ENCODE data around the gene GRIFIN. TPM values are rescaled to one million over a fixed set of nuclear protein-coding genes. Genes with fewer than 3 reads are reported as not detected.

GRIFIN gene
- not detected in 2 replicates for total RNA-seq

DNA sequence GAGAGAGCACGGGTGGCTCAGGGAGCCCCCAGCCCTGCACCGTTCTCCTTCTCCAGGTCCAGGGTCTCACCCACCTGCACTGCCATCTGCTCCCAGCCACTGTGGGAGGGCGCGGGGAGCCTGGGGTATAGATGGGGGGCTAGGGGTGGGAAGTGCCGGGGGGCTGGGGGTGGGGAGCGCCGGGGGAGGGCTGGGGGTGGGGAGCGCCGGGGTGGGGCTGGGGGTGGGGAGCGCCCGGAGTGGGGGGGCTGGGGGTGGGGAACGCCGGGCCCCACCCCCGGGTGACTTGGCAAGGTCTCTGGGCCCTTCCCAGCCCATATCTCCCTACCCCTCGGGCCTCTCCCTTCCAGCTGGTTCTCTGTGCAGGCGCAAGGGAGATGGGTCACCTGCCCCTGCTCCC lies at the start of gene GRIFIN:
GRIFIN (minus strand) TSS at position 101 of the 400 bp plus-strand sequence; CDS start at position 86, 15 bp downstream.
- no peak for DNase-seq (ENCODE audit: low read depth in 2 of 2)

DNA sequence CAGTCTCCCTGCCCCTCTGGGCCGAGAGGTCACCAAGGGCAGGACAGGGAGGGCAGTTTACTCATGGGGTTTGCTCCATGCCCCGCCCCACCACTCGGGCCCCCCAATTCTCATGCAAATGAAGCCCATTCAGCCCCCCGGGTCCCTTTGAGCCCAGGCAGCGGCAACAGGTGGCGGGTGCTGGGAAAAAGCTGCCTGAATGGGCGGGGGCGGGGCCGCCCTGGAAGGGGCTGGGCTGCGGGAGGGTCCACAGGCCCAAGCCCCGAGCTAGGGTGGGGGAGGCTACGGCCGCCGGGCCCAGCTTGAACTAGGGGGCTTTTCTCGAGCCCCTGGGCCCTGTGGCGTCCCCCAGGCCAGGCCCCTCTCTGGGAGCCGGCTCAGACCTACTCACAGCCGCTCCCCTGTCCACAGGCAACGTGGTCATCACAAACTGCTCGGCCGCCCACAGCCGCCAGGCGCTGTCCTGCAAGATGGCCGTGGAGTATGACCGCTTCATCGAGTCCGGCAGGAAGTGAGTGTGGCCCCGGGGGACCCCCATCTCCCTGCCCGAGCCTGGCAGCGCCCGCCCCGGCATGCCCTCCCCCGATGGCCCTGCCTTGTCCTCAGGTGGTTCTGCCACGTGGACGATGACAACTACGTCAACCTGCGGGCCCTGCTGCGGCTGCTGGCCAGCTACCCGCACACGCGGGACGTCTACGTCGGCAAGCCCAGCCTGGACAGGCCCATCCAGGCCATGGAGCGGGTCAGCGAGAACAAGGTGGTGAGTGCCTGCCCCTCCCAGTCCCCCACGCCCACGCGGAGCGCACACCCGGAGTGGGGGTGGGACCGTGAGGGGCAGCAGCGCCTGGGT lies 48.8 kb upstream of the GRIFIN start:
- no peak for DNase-seq (ENCODE audit: low read depth in 2 of 2)

GRCh38 chr7:2523941-2524807 lies 48.0 kb upstream of the GRIFIN start:
- DNase-seq (ENCODE audit: low read depth in 2 of 2), result peak; percentile 87 to 95

GRCh38 chr7:2523461-2523936 lies 47.3 kb upstream of the GRIFIN start:
- no peak for DNase-seq (ENCODE audit: low read depth in 2 of 2)

DNA sequence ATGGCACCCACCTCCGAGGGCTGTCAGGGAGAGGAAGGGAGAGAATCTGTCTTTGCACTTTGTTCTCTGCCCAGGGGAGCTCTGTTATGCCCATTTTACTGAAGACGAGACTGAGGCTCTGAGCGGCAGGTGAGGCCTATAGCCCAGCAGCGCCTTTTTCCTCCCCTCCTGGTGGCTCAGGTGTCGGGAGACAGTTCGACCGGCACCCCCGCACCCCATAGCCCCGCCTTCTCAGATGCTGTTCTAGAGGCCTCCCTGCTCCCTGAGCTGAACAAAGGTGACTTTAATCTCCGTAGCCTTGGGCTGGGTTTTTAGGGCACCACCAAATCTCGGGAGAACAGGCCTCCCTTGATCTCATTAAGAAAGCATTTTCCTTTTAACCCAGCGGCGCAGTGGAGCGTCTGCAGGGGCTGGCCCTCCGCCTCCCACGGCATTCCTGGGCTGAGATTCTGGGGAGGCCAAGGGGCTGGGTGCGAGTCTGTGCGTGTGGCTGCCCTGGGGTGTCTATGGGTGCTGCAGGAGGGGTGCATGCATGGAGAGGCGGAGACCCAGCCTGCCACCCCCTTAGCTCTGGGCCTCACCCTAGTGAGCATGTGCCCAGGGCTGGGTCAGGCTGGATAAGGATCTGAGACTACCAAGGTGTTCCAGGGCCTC lies 46.7 kb upstream of the GRIFIN start:
- DNase-seq (ENCODE audit: low read depth in 2 of 2), result peak in 1 of 2 donors; percentile 41

GRCh38 chr7:2521952-2522591 lies 45.9 kb upstream of the GRIFIN start:
- DNase-seq (ENCODE audit: low read depth in 2 of 2), result peak; percentile 40 to 60

DNA sequence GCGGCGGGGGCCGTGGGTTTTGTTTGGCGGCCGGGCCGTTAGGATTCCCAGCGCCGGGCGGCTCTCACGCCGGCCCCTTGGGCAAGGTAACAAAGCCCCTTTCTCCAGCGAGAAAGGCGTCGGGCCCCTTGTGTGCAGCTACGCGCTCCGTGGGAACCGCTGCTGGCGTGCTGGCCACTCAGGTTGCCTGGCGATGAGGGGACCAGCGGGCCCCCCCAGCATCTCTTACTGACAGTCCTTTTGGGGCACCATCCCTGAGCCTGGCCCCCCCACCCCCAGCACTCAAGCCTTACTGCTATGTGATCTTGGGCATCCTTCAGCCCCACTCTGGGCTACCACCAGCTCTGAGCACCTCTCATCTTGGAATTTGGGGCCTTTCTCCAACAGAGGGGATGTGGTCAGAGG lies 45.1 kb upstream of the GRIFIN start:
- no peak for DNase-seq (ENCODE audit: low read depth in 2 of 2)

DNA sequence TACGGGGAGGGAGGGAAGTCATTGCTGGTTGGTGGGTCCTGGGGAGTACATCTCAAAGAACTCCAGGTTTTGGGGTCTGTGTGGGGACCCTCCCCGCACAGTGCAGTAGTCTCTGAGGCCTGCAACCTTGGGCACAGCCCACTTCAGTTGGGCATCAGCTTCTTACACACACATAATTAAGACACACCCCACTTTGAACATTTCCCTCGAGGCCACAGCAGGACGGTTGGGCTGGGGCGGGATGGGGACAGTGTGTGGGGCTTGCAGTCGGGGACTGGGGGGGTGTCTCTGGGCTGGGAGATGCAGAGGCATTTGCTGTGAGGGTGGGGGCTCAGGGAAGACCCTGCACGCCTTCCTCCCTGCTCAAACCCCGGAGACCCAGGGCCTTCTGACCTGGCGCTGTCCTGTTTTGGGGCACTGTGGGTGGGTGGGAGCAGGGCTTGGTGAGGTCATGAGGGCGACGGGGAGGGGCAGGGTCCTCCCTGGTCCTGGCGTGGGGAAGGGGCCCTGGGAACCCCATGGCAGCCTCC lies 44.6 kb upstream of the GRIFIN start:
- no peak for DNase-seq (ENCODE audit: low read depth in 2 of 2)

- DNase-seq (ENCODE audit: low read depth in 2 of 2), result peak in 1 of 2 donors; percentile 40
Observed at GRCh38 chr7:2520131-2520760, 44.0 kb upstream of the GRIFIN start.

DNA sequence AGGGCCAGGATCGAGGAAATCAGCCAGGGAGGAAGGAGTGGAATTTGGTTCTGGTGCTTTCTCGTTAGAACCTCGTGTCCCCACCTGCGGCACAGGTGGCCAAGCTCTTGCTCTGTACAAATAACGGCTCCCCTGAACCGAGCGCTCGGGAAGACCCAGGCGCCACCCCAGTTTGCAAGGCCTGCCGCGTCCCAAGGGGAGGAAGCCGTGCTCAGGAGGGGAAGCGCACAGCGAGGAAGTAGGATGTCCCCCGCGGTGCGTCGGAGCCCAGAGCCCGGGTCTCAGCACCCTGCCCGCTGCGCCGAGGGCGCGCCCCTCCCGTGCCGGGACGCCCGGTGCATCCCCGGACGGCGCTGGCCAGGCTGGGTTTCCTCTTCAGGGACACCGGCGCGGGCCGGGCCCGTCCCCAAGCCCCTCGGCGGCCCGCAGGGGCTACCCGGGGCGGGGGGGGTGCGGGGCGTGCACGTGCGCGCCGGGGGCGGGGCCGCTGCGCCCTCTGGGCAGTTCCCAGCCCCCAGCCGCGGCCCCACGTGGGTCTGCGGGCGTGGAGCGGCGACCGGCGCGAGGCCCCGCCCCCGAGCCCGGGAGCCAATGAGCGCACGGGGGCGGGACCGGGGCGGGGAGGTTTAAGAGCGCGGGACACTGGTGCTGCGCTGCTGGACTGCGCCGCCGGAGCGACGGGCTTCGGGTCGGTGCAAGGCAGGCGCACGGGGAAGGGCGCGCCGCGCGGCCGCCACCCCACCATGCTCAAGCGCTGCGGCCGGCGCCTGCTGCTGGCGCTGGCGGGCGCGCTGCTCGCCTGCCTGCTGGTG lies 43.1 kb upstream of the GRIFIN start, which contains the start of gene LFNG:
LFNG (plus strand) TSS at position 656 of the 812 bp plus-strand sequence; CDS start at position 744, 88 bp downstream.
- DNase-seq (ENCODE audit: low read depth in 2 of 2), result peak; percentile 88 to 95

DNA sequence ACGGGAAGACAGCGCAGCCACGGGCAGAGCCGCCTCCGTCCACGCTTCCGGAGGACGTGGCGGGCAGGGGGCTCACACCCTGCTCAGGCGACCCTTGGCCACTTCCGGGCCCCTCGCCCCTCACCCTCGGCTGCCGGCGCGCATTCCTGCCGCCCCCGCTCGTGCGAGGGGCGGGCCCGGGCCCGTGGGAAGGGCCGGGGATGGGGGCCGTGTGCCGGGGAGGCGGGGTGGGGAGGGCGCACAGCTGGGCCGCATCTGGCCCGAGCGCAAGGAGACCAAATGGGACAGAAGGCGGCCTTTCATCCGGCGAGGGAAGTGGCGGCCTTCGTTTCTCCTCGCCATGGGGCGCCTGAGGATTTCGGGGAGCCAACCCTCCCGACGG lies 42.5 kb upstream of the GRIFIN start:
- DNase-seq (ENCODE audit: low read depth in 2 of 2), result no peak

- no peak for DNase-seq (ENCODE audit: low read depth in 2 of 2)
Observed at GRCh38 chr7:2517678-2518507, 41.7 kb upstream of the GRIFIN start.

- DNase-seq (ENCODE audit: low read depth in 2 of 2), result no peak
Observed at GRCh38 chr7:2517026-2517425, 40.8 kb upstream of the GRIFIN start.

DNA sequence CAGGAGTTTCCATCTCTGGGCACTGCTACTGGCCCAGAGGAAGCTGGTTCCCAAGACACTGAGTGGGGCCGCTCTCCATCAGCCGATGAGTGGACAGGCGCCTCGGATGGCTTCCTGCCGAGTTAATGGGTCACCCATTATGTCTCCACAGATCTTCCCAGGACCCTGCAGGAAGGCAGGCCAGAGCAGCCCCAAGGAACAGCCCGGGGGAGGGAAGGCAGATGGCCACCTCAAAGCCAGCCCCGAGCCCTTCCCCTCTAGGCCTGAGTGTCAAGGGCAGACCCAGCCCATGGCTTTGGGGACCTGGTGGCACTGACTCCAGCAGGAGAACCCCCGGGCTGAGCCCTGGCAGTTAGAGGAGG lies 40.0 kb upstream of the GRIFIN start:
- DNase-seq (ENCODE audit: low read depth in 2 of 2), result no peak

- DNase-seq (ENCODE audit: low read depth in 2 of 2), result no peak
Observed at GRCh38 chr7:2515424-2516193, 39.4 kb upstream of the GRIFIN start.

- DNase-seq (ENCODE audit: low read depth in 2 of 2), result no peak
Observed at GRCh38 chr7:2514473-2515423, 38.5 kb upstream of the GRIFIN start.

GRCh38 chr7:2513702-2514101 lies 37.5 kb upstream of the GRIFIN start:
- no peak for DNase-seq (ENCODE audit: low read depth in 2 of 2)
